CD4-positive, alpha-beta T cell treated with Interleukin-2 at 100 ng/mL for 4 hours (primary cell): ENCODE results near the gene GINS2.

ENCODE experiments used
- DNase-seq: peaks from one replicate; pipeline ENCODE4 v3.0.0-alpha.2; 2020; ENCODE audit warnings: low spot score

GINS2 gene

DNA sequence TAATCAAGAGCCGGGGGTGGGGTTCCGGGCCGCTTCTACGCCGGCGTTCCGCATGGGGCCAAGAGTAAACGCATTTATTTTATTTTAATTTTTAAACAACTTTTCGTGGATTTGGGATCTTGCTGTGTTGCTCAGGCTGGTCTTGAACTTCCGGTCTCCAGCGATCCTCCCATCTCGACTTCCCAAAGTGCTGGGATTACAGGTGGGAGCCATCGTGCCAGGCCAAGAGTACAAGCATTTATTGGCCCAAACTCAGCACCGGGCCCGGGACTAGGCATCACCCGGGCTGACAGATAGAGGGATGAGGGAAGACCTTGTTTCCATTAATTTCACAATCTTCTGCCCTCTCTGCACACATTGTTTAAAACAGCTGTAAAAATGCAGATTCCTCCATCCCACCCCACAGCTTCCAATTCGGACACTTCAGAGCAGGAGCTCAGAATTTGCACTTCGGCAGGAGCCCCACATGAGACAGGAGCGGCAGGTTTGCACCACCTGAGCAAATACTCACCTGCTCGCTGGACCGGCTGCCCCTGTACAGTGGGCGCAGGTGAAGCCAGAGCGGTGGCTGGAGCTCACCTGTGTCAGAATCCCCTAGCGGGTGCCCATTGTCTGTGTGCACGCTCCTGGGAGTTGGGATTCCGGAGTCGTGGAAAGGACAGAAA is 663 bp upstream of the GINS2 start:
- no peak for DNase-seq

DNA sequence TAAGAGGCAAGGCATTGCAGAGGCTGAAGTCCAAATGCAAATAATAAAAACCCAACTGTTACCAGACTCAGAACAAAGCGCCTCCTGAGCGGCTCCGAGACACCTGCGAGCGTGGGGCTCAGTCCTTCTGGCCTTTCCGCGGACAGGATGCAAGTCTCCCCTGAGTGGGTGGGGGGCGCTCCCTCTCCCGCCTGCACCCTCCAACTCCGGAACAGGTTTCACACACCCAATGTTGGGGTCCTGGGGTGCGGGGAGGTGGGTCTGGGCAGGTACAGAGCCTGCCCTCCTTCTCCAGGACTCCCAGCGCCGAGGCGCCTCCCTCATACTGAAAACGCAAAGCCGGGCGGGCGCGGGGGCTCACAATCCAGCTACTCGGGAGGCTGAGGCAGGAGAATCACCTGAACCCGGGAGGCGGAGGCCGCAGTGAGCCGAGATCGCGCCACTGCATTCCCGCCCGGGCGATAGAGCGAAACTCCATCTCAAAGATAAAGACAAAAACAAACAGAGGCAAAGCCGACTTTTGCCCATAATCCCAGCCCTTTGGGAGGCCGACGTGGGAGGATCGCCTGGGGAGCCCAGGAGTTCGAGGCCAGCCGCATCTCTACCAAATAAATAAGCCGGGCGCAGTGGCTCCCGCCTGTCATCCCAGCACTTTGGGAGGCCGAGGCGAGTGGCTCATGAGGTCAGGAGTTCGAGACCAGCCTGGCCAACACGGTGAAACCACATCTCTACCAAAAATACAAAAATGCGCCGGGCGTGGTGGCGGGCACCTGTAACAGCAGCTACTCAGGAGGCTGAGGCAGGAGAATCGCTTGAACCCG is 893 bp downstream of the GINS2 start:
- no peak for DNase-seq

GRCh38 chr16:85686912-85687591 is 1.7 kb downstream of the GINS2 start:
- no peak for DNase-seq

GRCh38 chr16:85685251-85685650 is 3.5 kb downstream of the GINS2 start:
- DNase-seq: no peak

GRCh38 chr16:85683363-85683762 is 5.4 kb downstream of the GINS2 start:
- DNase-seq: no peak

DNA sequence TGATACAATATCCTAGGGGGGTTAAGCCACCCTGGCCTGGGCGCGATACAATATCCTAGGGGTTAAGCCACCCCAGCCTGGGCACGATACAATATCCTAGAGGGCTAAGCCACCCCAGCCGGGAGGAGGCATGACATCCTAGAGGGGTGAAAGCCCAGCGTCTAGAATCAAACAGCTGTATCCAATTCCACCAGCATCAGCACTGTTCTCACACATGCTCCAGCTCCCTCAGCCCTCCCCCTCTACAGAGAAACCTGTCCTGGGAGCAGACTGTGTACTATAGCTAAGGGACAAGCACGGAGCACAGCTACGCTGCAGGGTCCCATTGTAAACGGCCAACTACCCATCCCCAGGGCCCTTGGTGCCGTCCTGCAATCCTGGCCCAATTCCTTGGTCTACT is 6.2 kb downstream of the GINS2 start:
- DNase-seq: no peak

DNA sequence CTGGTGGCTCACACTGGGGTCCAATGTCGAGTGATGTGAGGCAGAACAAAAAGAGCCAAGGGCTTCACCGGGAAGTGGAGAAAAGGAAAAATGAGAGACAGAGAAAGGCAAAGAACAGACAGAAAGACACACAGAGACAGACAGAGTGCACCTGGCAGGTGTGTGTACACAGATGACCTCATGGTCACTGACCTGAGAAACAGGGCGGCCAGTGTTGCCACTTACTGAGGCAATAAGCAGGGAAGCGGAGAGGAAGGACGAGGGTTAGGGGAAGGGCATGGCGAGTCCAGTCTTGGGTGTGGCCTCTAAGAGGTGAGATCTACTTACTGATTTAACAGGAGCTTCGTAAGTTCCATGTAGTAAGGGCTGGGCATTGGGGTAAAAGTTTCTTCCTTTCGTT is 7.5 kb downstream of the GINS2 start:
- no peak for DNase-seq

GRCh38 chr16:85680352-85680944 is 8.3 kb downstream of the GINS2 start:
- no peak for DNase-seq

DNA sequence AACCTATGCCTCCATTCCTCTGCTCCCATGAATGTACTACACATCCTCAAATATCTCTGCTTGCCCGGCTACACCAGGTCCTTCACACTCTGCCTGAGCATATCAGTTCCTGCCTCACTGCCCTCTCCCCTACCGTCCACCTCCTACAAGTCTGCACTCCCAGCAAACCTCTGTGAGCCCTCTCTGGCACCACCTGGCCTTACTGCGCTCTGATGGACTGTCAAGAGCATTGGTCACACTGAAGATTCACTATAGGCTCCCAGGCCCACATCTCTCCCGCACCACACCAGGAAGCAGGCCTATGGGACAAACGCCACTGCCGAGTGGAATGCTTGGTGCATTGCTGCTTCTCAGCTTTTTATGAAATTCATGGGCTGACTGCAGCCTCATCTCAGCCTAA is 8.9 kb downstream of the GINS2 start:
- DNase-seq: no peak

GRCh38 chr16:85678821-85679220 is 9.9 kb downstream of the GINS2 start:
- DNase-seq: no peak

GRCh38 chr16:85678016-85678415 is 10.7 kb downstream of the GINS2 start:
- no peak for DNase-seq

- DNase-seq: no peak
These were observed 11.3 kb downstream of the GINS2 start for GRCh38 chr16:85677383-85677967.

DNA sequence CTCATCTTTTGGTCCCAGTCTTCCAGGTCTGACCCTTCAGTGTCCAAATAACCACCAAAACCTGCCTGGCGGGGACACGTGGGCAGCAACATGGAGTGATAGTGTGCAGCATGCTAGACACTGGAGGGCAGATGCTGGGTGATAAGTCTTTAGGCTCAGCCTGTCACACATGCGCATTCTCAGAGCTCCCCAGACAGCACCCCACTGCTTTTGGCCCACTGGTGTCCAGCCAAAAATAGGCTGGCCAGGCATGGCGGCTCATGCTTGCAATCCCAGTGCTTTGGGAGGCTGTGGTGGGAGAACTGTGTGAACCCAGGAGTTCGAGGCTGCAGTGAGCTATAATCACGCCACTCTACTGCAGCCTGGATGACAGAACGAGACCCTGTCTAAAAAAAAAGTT is 12.3 kb downstream of the GINS2 start:
- no peak for DNase-seq

- no peak for DNase-seq
These were observed 13.4 kb downstream of the GINS2 start for GRCh38 chr16:85675251-85675874.

- no peak for DNase-seq
These were observed 13.9 kb downstream of the GINS2 start for GRCh38 chr16:85674828-85675227.

- no peak for DNase-seq
These were observed 14.4 kb downstream of the GINS2 start for GRCh38 chr16:85674418-85674755.

- no peak for DNase-seq
These were observed 15.0 kb downstream of the GINS2 start for GRCh38 chr16:85673529-85674417.

- no peak for DNase-seq
These were observed 17.9 kb downstream of the GINS2 start for GRCh38 chr16:85670840-85671239.

GRCh38 chr16:85668676-85669424 is 19.9 kb downstream of the GINS2 start:
- DNase-seq: no peak

GRCh38 chr16:85667841-85668413 is 20.8 kb downstream of the GINS2 start:
- DNase-seq: no peak
